A549 (cell line): ENCODE results near the gene COL11A2. TPM values are rescaled to one million over a fixed set of nuclear protein-coding genes. Genes with fewer than 3 reads are reported as not detected.

ENCODE experiments used
- ATAC-seq, 2 experiments: fragments of 200-7000 bp in 1 of 2; fragments of >200 bp in 1 of 2; cut with Nextera tagmentation in 1 of 2; cut with Tn5 transposase in 1 of 2; 3 replicates each; pipeline versions ENCODE4 v1.8.0 to v1.9.1; 2018 to 2020; ENCODE audit warnings: mild to moderate bottlenecking in 1 of 2, moderate library complexity in 1 of 2
- CTCF ChIA-PET: fragments of 300-600 bp; sonication (Branson Sonifier 250); formaldehyde crosslinking; extraction: SDS; loops from one replicate; lab custom pipeline; 2021; ENCODE audit warnings: antibody characterized with exemption, inconsistent platforms; lab: Yijun Ruan, JAX
- POLR2A ChIA-PET: fragments of 350-600 bp; formaldehyde crosslinking; extraction: SDS; loops from one replicate; lab custom pipeline; 2021; ENCODE audit warnings: antibody characterized with exemption, inconsistent platforms; lab: Yijun Ruan, JAX
- DNase-seq, 2 experiments: peaks; one replicate each; pipeline versions ENCODE4 v3.0.0 to v3.0.0-alpha.2; 2011 to 2016; ENCODE audit warnings: low read depth in 1 of 2, low spot score in 1 of 2
- FAIRE-seq: peaks from 2 replicates; lab custom pipeline; 2011; peaks lifted over from hg19 to GRCh38; lab: Jason Lieb, UNC
- H3K27ac ChIP-seq, 2 experiments: fragments of >200 bp; sonication (Bioruptor Twin); formaldehyde crosslinking; 3 replicates each; pipeline ENCODE4 v1.5.1; 2016 to 2017
- H3K4me1 ChIP-seq: fragments of >200 bp; sonication (Bioruptor Twin); formaldehyde crosslinking; 3 replicates; pipeline ENCODE4 v1.6.1; 2016
- H3K4me2 ChIP-seq: fragments of >200 bp; sonication (Bioruptor Twin); formaldehyde crosslinking; 3 replicates; pipeline ENCODE4 v1.6.1; 2016
- H3K4me3 ChIP-seq: fragments of >200 bp; sonication (Bioruptor Twin); formaldehyde crosslinking; 3 replicates; pipeline ENCODE4 v1.5.1; 2016
- H3K9me3 ChIP-seq: fragments of >200 bp; sonication (Bioruptor Twin); formaldehyde crosslinking; 3 replicates; pipeline ENCODE4 v1.6.1; 2016
- CEBPB ChIP-seq, 2 experiments: fragments of >200 bp in 1 of 2; sonication (Bioruptor Twin) in 1 of 2; formaldehyde crosslinking in 1 of 2; IDR thresholded peaks; 2 replicates each; pipeline ENCODE4 v1.6.1; 2012 to 2016
- CHD2 ChIP-seq: fragments of 150-350 bp; IDR thresholded peaks from 2 replicates; pipeline ENCODE4 v1.6.1; 2014; ENCODE audit warnings: low read length; ENCODE audit not compliant: partially characterized antibody
- CHD4 ChIP-seq: fragments of 200-600 bp; sonication (generic); IDR thresholded peaks from 2 replicates; pipeline ENCODE4 v1.6.1; 2016; ENCODE audit warnings: antibody characterized with exemption, mild to moderate bottlenecking, borderline replicate concordance
- EHF ChIP-seq: fragments of 250-450 bp; sonication (Bioruptor Pico); IDR thresholded peaks from 2 replicates; pipeline ENCODE4 v1.5.0; 2020; ENCODE audit warnings: mild to moderate bottlenecking
- EP300 ChIP-seq, 2 experiments: fragments of >200 bp; sonication (Bioruptor Twin); formaldehyde crosslinking; IDR thresholded peaks; 2 replicates in 1 of 2; 3 replicates in 1 of 2; pipeline ENCODE4 v1.6.1; 2016 to 2017
- FOSL2 ChIP-seq, 2 experiments: fragments of 450-650 bp in 1 of 2; fragments of >200 bp in 1 of 2; sonication (Bioruptor Twin) in 1 of 2; formaldehyde crosslinking; IDR thresholded peaks; 2 replicates each; pipeline versions ENCODE4 v1.5.0 to v1.6.1; 2016 to 2020; ENCODE audit warnings: mild to moderate bottlenecking in 1 of 2, moderate library complexity in 1 of 2
- HOXA7 ChIP-seq: fragments of 250-450 bp; sonication (Bioruptor Pico); IDR thresholded peaks from 2 replicates; pipeline ENCODE4 v1.5.0; 2020; ENCODE audit warnings: mild to moderate bottlenecking, moderate library complexity
- MYC ChIP-seq: IDR thresholded peaks from 2 replicates; pipeline ENCODE4 v1.6.1; 2012; ENCODE audit warnings: mild to moderate bottlenecking, inconsistent platforms, low read length, improper control_type of control experiment, borderline replicate concordance
- NPAS2 ChIP-seq: fragments of 250-450 bp; sonication (Bioruptor Pico); IDR thresholded peaks from 2 replicates; pipeline ENCODE4 v1.8.0; 2022; ENCODE audit warnings: mild to moderate bottlenecking, moderate library complexity, borderline replicate concordance
- PHF8 ChIP-seq: fragments of 200-600 bp; sonication (generic); IDR thresholded peaks from 2 replicates; pipeline ENCODE4 v1.6.1; 2016; ENCODE audit warnings: low read depth, mild to moderate bottlenecking, antibody characterized with exemption, moderate library complexity, borderline replicate concordance
- POLR2AphosphoS2 ChIP-seq: conservative IDR thresholded peaks from 2 replicates; pipeline ENCODE4 v1.6.1; 2012; ENCODE audit warnings: low read length, improper control_type of control experiment, inconsistent platforms
- RCOR1 ChIP-seq: fragments of 150-350 bp; IDR thresholded peaks from 2 replicates; pipeline ENCODE4 v1.6.1; 2014; ENCODE audit warnings: antibody characterized with exemption, low read length, low read depth
- RFX5 ChIP-seq: fragments of 450-650 bp; IDR thresholded peaks from 2 replicates; pipeline ENCODE4 v1.7.1; 2014; ENCODE audit warnings: antibody characterized with exemption, mild to moderate bottlenecking, moderate library complexity
- RNF2 ChIP-seq: fragments of 200-600 bp; sonication (generic); IDR thresholded peaks from 2 replicates; pipeline ENCODE4 v1.6.1; 2016; ENCODE audit warnings: low read depth, mild to moderate bottlenecking, antibody characterized with exemption, moderate library complexity, borderline replicate concordance
- ZC3H11A ChIP-seq: fragments of 450-650 bp; IDR thresholded peaks from 2 replicates; pipeline ENCODE4 v1.6.1; 2014; ENCODE audit warnings: antibody characterized with exemption, mild to moderate bottlenecking
- ZFP36 ChIP-seq: fragments of 450-650 bp; IDR thresholded peaks from 2 replicates; pipeline ENCODE4 v1.6.1; 2014; ENCODE audit warnings: borderline replicate concordance; ENCODE audit not compliant: partially characterized antibody
- ZNF302 ChIP-seq: fragments of 250-450 bp; sonication (Bioruptor Pico); IDR thresholded peaks from 2 replicates; pipeline ENCODE4 v1.9.0; 2021; ENCODE audit warnings: inconsistent platforms, mild to moderate bottlenecking, moderate library complexity
- WGBS: methylation state at CpG from one replicate; pipeline ENCODE4 v1.1.6; 2017; ENCODE audit errors: missing lambda C conversion rate; 5-methylcytosine and 5-hydroxymethylcytosine counted together
- polyA plus RNA-seq, 4 experiments: library from polyadenylated mRNA; depleted of rRNA in 3 of 4; stranded (reverse); fragments of >200 nt; fragmentation: RNase III in 1 of 4; extraction: RNeasy Plus Mini Kit Qiagen cat#74134 plus additional on column Dnase treatment in 1 of 4; gene quantifications; 2 replicates in 3 of 4; 3 replicates in 1 of 4; pipeline ENCODE4 v1.2.3, GENCODE V29; 2011 to 2017
- TF ChIP-seq, protein P1 (sequence below): fragments of >200 bp; sonication (Bioruptor Twin); formaldehyde crosslinking; IDR thresholded peaks from 2 replicates; pipeline ENCODE4 v1.6.1; 2016
- TF ChIP-seq, protein P2 (sequence below): fragments of 150-350 bp; IDR thresholded peaks from 2 replicates; pipeline ENCODE4 v1.6.1; 2014; ENCODE audit warnings: low read depth, mild to moderate bottlenecking, low read length
- TF ChIP-seq, protein P3 (sequence below): fragments of 200-600 bp; sonication (generic); IDR thresholded peaks from 2 replicates; pipeline ENCODE4 v1.6.1; 2016; ENCODE audit warnings: antibody characterized with exemption, mild to moderate bottlenecking, moderate library complexity

The COL11A2 gene
- polyA plus RNA-seq, 2 of the 4 experiments (the other 2 are of a cell fraction): 0.66 to 1.3 TPM

DNA sequence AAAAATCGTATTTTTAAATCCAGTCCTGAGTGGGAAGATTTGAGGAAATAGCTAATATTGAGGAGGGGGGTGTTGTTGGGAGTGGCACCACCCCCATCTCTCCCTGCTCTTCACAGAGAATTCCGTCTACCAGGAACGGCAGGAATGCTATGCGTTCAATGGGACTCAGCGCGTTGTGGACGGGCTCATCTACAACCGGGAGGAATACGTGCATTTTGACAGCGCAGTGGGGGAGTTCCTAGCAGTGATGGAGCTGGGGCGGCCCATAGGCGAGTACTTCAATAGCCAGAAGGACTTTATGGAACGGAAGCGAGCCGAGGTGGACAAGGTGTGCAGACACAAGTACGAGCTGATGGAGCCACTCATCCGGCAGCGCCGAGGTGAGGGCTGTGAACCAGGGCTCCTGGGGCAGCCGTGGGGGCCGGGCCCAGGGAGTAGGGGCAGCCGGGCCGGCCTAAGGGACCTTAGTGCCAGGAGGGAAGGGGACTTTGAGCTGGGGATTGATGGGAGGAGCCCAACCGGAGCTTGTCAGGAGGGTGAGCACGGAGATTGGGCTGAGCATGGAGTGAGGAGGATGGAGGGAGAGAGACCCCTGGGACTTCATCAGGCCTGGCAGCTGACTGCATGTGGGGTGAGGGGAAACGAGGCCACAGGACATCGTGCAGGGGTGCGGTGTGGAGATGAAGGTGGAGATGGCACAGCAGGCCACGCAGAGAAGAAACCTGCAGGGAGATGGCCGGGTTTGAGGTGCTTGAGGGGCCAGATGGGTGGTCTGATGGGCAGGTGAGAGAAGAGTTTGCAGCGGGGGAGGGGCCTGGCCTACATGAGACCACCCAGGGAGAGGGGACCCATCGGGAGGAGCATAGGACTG lies 75.2 kb downstream of the COL11A2 start:
- peak overlapping the region; percentile 41; the same call in 2 of the 3 replicates for H3K4me2 ChIP-seq
- POLR2A ChIA-PET: no interaction called here
- TF ChIP-seq CEBPB (IDR thresholded peaks at IDR 0.05) (no peak), EP300 (IDR thresholded peaks at IDR 0.05) (no peak), CHD4 (no peak), MYC (no peak), ZNF302 (CRISPR knock-in tag) (no peak), PHF8 (no peak), RFX5 (no peak), POLR2AphosphoS2 (no peak), RCOR1 (no peak), RNF2 (no peak), FOSL2 (IDR thresholded peaks at IDR 0.05) (no peak), FOSL2 (CRISPR knock-in tag; IDR thresholded peaks at IDR 0.05) (no peak), ZC3H11A (no peak), HOXA7 (CRISPR knock-in tag) (no peak), EHF (no peak), NPAS2 (no peak)
- TF ChIP-seq, protein P1, sequence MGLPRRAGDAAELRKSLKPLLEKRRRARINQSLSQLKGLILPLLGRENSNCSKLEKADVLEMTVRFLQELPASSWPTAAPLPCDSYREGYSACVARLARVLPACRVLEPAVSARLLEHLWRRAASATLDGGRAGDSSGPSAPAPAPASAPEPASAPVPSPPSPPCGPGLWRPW: no peak
- TF ChIP-seq, protein P2, sequence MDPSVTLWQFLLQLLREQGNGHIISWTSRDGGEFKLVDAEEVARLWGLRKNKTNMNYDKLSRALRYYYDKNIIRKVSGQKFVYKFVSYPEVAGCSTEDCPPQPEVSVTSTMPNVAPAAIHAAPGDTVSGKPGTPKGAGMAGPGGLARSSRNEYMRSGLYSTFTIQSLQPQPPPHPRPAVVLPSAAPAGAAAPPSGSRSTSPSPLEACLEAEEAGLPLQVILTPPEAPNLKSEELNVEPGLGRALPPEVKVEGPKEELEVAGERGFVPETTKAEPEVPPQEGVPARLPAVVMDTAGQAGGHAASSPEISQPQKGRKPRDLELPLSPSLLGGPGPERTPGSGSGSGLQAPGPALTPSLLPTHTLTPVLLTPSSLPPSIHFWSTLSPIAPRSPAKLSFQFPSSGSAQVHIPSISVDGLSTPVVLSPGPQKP: no peak
- TF ChIP-seq, protein P3, sequence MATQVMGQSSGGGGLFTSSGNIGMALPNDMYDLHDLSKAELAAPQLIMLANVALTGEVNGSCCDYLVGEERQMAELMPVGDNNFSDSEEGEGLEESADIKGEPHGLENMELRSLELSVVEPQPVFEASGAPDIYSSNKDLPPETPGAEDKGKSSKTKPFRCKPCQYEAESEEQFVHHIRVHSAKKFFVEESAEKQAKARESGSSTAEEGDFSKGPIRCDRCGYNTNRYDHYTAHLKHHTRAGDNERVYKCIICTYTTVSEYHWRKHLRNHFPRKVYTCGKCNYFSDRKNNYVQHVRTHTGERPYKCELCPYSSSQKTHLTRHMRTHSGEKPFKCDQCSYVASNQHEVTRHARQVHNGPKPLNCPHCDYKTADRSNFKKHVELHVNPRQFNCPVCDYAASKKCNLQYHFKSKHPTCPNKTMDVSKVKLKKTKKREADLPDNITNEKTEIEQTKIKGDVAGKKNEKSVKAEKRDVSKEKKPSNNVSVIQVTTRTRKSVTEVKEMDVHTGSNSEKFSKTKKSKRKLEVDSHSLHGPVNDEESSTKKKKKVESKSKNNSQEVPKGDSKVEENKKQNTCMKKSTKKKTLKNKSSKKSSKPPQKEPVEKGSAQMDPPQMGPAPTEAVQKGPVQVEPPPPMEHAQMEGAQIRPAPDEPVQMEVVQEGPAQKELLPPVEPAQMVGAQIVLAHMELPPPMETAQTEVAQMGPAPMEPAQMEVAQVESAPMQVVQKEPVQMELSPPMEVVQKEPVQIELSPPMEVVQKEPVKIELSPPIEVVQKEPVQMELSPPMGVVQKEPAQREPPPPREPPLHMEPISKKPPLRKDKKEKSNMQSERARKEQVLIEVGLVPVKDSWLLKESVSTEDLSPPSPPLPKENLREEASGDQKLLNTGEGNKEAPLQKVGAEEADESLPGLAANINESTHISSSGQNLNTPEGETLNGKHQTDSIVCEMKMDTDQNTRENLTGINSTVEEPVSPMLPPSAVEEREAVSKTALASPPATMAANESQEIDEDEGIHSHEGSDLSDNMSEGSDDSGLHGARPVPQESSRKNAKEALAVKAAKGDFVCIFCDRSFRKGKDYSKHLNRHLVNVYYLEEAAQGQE: no peak
- TF ChIP-seq, all 56 proteins: peak for 0
- H3K4me3 ChIP-seq: no peak overlapping the region
- CTCF ChIA-PET: interaction anchor here (0.7 to 1.6 kb wide), 10 partner anchors 10 to 133 kb away, joined by 3 to 6 read pairs (median 4); no protein-coding TSS in a partner anchor
- no peak for FAIRE-seq
- no peak for DNase-seq
- H3K27ac ChIP-seq: no peak overlapping the region
- no peaks in the 10 kb centered on the region for H3K9me3 ChIP-seq
- 14% methylated on average over 11 of the region's 32 CpGs for WGBS
- ATAC-seq: peak; percentile 26 to 52; a peak in 3 of 6 replicates
- H3K4me1 ChIP-seq: no peaks in the 10 kb centered on the region

GRCh38 chr6:33116417-33116816 lies 75.8 kb downstream of the COL11A2 start:
- WGBS: 17% methylated on average over 6 of the region's 6 CpGs
- H3K9me3 ChIP-seq: no peaks in the 10 kb centered on the region
- FAIRE-seq (no peak), ATAC-seq (no peak), DNase-seq (no peak)
- no peaks in the 10 kb centered on the region for H3K4me1 ChIP-seq
- CTCF ChIA-PET: interaction anchor here (1.0 to 2.4 kb wide), 9 partner anchors 9 to 133 kb away, joined by 3 to 6 read pairs (median 4); no protein-coding TSS in a partner anchor
- no peak overlapping the region for H3K27ac ChIP-seq
- no peak for TF ChIP-seq RCOR1
- TF ChIP-seq CHD2: no peak
- no peak for TF ChIP-seq CHD4
- TF ChIP-seq POLR2AphosphoS2: no peak
- TF ChIP-seq ZFP36: peak; percentile 78
- TF ChIP-seq FOSL2 (IDR thresholded peaks at IDR 0.05): no peak
- no peak for TF ChIP-seq FOSL2 (CRISPR knock-in tag; IDR thresholded peaks at IDR 0.05)
- H3K4me3 ChIP-seq: no peak overlapping the region
- POLR2A ChIA-PET: no interaction called here
- H3K4me2 ChIP-seq: no peak overlapping the region; the same call in 2 of the 3 replicates
